Measurements from ENCODE around the gene UNC13D.
A peak's percentile ranks its signal among the peaks of the same experiment; 100 is the strongest.

UNC13D gene

GRCh38 chr17:75845058-75845711 lies 981 bp upstream of the UNC13D start:
- peak; percentile 87 for ATAC-seq

DNA sequence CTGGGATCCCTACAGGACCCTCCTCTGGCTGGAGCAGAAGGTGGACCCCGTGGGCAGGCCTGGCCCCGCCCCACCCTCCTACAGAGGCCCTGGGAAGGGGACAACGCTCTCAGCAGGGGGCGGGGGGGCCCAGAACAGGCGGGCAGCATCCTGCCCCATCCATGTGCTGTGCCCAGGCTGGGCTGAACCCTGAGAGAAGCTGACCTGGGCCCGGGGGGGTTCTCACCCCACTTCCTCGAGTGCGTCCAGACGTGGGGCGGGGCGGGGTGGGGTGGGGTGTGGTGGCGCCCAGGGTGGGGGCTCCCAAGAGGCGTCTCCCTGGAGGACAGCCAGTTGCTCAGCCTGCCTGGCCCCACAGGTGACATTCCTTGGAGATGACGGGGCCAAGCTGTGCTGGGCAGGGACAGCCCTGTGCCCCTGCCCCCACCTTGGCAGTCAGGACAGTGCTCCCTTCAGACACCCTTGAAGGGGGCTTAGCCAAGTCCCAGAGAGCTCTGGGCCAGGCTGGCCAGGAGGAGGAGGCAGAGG lies 390 bp upstream of the UNC13D start:
- TF ChIP-seq ZFP30 (CRISPR knock-in tag; IDR thresholded peaks at IDR 0.05) (no peak), TCF4 (CRISPR knock-in tag; IDR thresholded peaks at IDR 0.05; ENCODE audit: borderline replicate concordance) (no peak), SNAI2 (CRISPR knock-in tag; IDR thresholded peaks at IDR 0.05) (no peak), PPARA (CRISPR knock-in tag; IDR thresholded peaks at IDR 0.05; ENCODE audit: borderline replicate concordance) (no peak), ZNF8 (CRISPR knock-in tag; IDR thresholded peaks at IDR 0.05) (no peak), POU6F1 (CRISPR knock-in tag; IDR thresholded peaks at IDR 0.05; ENCODE audit: borderline replicate concordance, low read depth) (no peak), ZNF565 (CRISPR knock-in tag; conservative IDR thresholded peaks at IDR 0.05; ENCODE audit: low read depth) (no peak)
- peak; percentile 9 for ATAC-seq

More at GRCh38 chr17:75845058-75845711, 981 bp upstream of the UNC13D start:
- TF ChIP-seq ZNF8 (CRISPR knock-in tag; IDR thresholded peaks at IDR 0.05) (no peak), ZFP30 (CRISPR knock-in tag; IDR thresholded peaks at IDR 0.05) (0 out of 2 replicates have a peak, but pooled peaks have one; percentile 6)

- ATAC-seq: no peak
- TF ChIP-seq POU6F1 (CRISPR knock-in tag; IDR thresholded peaks at IDR 0.05; ENCODE audit: borderline replicate concordance, low read depth) (no peak), ZFP30 (CRISPR knock-in tag; IDR thresholded peaks at IDR 0.05) (no peak), ZC3H10 (CRISPR knock-in tag; IDR thresholded peaks at IDR 0.05) (no peak), CREB5 (CRISPR knock-in tag; IDR thresholded peaks at IDR 0.05; ENCODE audit: low read depth) (no peak), CSDC2 (CRISPR knock-in tag; IDR thresholded peaks at IDR 0.05) (no peak), ZNF565 (CRISPR knock-in tag; conservative IDR thresholded peaks at IDR 0.05; ENCODE audit: low read depth) (no peak), ARNTL (CRISPR knock-in tag; IDR thresholded peaks at IDR 0.05; ENCODE audit: borderline replicate concordance, low read depth) (no peak), ZNF8 (CRISPR knock-in tag; IDR thresholded peaks at IDR 0.05) (no peak), BACH2 (CRISPR knock-in tag; IDR thresholded peaks at IDR 0.05; ENCODE audit: borderline replicate concordance) (no peak), OSR1 (CRISPR knock-in tag; IDR thresholded peaks at IDR 0.05) (no peak), RARB (CRISPR knock-in tag; IDR thresholded peaks at IDR 0.05) (no peak), SNAI2 (CRISPR knock-in tag; IDR thresholded peaks at IDR 0.05) (no peak), GLIS3 (CRISPR knock-in tag; IDR thresholded peaks at IDR 0.05) (no peak), ESRRG (CRISPR knock-in tag; IDR thresholded peaks at IDR 0.05) (no peak), TOX (CRISPR knock-in tag; IDR thresholded peaks at IDR 0.05; ENCODE audit: borderline replicate concordance) (no peak), ZFP3 (CRISPR knock-in tag; IDR thresholded peaks at IDR 0.05) (no peak), TCF4 (CRISPR knock-in tag; IDR thresholded peaks at IDR 0.05; ENCODE audit: borderline replicate concordance) (no peak), ISL1 (CRISPR knock-in tag; IDR thresholded peaks at IDR 0.05) (no peak)
Observed at GRCh38 chr17:75842963-75843576, 1.1 kb downstream of the UNC13D start.

DNA sequence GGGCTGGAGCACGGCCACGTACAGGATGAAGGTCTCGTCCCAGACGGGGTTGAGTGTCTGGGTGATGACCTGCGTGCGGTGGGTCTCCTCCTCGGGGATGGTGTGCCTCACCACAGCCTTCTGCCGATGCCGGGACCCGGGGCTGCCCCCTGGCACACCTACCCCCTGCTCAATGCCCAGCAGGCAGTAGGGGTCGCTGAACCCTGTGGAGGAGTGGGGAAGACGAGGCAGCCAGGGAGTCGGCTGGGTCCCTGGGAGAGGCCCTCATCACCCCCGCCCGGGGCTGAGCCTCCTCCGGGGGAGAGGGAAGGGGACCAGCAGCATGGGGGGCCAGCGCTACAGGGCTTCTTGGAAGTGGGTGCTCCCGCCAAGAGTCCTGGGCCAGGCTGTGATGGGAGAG lies 1.8 kb downstream of the UNC13D start:
- no peak for ATAC-seq
- TF ChIP-seq POU6F1 (CRISPR knock-in tag; IDR thresholded peaks at IDR 0.05; ENCODE audit: borderline replicate concordance, low read depth) (no peak), TCF4 (CRISPR knock-in tag; IDR thresholded peaks at IDR 0.05; ENCODE audit: borderline replicate concordance) (no peak), GLIS3 (CRISPR knock-in tag; IDR thresholded peaks at IDR 0.05) (no peak), BACH2 (CRISPR knock-in tag; IDR thresholded peaks at IDR 0.05; ENCODE audit: borderline replicate concordance) (no peak), TOX (CRISPR knock-in tag; IDR thresholded peaks at IDR 0.05; ENCODE audit: borderline replicate concordance) (no peak)

Measured in SK-N-SH treated with all-trans-retinoic acid at 6 μM for 48 hours (cell line).